PC-3 (cell line): ENCODE measurements around the gene SGCD.

ENCODE experiments used
- EZH2 ChIP-seq: fragments of 300-600 bp; sonication (generic); IDR thresholded peaks from one replicate; pipeline ENCODE4 v1.6.1; 2017; ENCODE audit warnings: antibody characterized with exemption, mild to moderate bottlenecking, low read length; ENCODE audit not compliant: unreplicated experiment
- EZH2phosphoT487 ChIP-seq: fragments of 300-600 bp; sonication (generic); IDR thresholded peaks from 2 replicates; pipeline ENCODE4 v1.6.1; 2018; ENCODE audit warnings: mild to moderate bottlenecking, antibody characterized with exemption, low read length, borderline replicate concordance
- TF ChIP-seq, protein P1 (sequence below): fragments of 300-600 bp; sonication (generic); conservative IDR thresholded peaks from 2 replicates; pipeline ENCODE4 v1.5.1; 2017; ENCODE audit warnings: antibody characterized with exemption, low read depth, mild to moderate bottlenecking, low read length

DNA sequence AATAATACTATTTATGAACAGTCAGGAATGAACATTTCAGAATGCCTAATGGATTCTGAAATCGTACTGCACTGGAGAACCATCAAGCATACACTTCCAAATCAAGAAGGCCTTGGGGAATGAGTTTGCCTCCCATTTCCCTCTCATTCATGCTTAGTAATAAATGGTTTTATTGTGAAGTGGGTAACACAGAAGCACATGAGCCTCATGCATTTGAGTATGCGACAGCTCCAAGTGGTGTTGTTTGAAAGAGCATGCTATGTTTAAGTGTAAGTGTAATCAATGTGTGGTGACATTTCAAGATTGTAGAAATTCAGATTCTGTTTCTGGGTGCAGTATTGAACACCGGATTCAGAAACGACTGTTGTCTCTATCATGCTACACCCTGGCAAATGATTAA is 60.0 kb downstream of the SGCD start:
- TF ChIP-seq, protein P1, sequence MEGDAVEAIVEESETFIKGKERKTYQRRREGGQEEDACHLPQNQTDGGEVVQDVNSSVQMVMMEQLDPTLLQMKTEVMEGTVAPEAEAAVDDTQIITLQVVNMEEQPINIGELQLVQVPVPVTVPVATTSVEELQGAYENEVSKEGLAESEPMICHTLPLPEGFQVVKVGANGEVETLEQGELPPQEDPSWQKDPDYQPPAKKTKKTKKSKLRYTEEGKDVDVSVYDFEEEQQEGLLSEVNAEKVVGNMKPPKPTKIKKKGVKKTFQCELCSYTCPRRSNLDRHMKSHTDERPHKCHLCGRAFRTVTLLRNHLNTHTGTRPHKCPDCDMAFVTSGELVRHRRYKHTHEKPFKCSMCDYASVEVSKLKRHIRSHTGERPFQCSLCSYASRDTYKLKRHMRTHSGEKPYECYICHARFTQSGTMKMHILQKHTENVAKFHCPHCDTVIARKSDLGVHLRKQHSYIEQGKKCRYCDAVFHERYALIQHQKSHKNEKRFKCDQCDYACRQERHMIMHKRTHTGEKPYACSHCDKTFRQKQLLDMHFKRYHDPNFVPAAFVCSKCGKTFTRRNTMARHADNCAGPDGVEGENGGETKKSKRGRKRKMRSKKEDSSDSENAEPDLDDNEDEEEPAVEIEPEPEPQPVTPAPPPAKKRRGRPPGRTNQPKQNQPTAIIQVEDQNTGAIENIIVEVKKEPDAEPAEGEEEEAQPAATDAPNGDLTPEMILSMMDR: no peak
- TF ChIP-seq EZH2phosphoT487 (no peak), EZH2 (no peak)
